Measurements from ENCODE around the gene ANAPC4. TPM values are rescaled to one million over a fixed set of nuclear protein-coding genes. Genes with fewer than 3 reads are reported as not detected.

ANAPC4 gene
- total and polyA plus RNA-seq, 2 of the 8 experiments (the other 6 are each of a cell fraction or from before 2014, with no cell fraction given) = 8.7 to 31.6 TPM

GRCh38 chr4:25451676-25452075 lies 74.6 kb downstream of the ANAPC4 start:
- H4K5ac ChIP-seq (ENCODE audit: insufficient read length, low read depth, low read length) = no peak overlapping the region
- no peak overlapping the region for H4K8ac ChIP-seq (ENCODE audit: extremely low read depth, insufficient read depth, low read length)
- H3K9me3 ChIP-seq (ENCODE audit: insufficient read depth in 2 of 2, low read depth in 1 of 2, low read length in 1 of 2) = no peaks in the 10 kb centered on the region
- no peak overlapping the region for H3K4me3 ChIP-seq (ENCODE audit: extremely low read depth in 1 of 4, insufficient read depth in 2 of 4, low read depth in 3 of 4, low read length in 4 of 4)
- ChIA-PET CTCF (ENCODE audit: partially characterized antibody) (interaction anchor here (0.6 to 0.7 kb wide), 2 partner anchors 85 to 279 kb away, joined by 3 to 4 read pairs; no protein-coding TSS in a partner anchor), POLR2A (ENCODE audit: partially characterized antibody) (no interaction called here)
- no peak overlapping the region for H3K9ac ChIP-seq (replicated peaks in 1 of 4; ENCODE audit: extremely low read depth in 1 of 4, low read depth in 3 of 4, low read length in 3 of 4)
- no peaks in the 10 kb centered on the region for H3K79me2 ChIP-seq (ENCODE audit: control insufficient read depth in 1 of 2, insufficient read depth in 2 of 2, low read length in 2 of 2)
- no peak overlapping the region for H2BK20ac ChIP-seq (ENCODE audit: low read length)
- peaks cover 0 to 6% (median 3%) of the 10 kb centered on the region in 4 experiments; a peak in 4 of 7 replicates for H3K4me1 ChIP-seq (replicated peaks in 1 of 4; ENCODE audit: control insufficient read depth in 3 of 4, insufficient read depth in 4 of 4, low read length in 3 of 4)
- H3K18ac ChIP-seq (ENCODE audit: extremely low read depth, low read length) = no peak overlapping the region
- no peaks in the 10 kb centered on the region for H3K79me1 ChIP-seq (ENCODE audit: low read depth, low read length)
- no peak overlapping the region for H2BK15ac ChIP-seq (ENCODE audit: low read length)
- 97% methylated on average over 2 of the region's 2 CpGs; no CpG with 5 or more reads in 1 of the 2 experiments for WGBS, 2 experiments (ENCODE audit: extremely low coverage in 1 of 2, insufficient coverage in 1 of 2, insufficient read length in 1 of 2, insufficient replicate concordance in 2 of 2, low coverage in 1 of 2, low lambda C conversion rate in 2 of 2, missing lambda C conversion rate in 1 of 2)
- H2BK120ac ChIP-seq (replicated peaks; ENCODE audit: low read depth, low read length) = no peak overlapping the region
- H4K20me1 ChIP-seq (replicated peaks in 1 of 2; ENCODE audit: control insufficient read depth in 1 of 2, insufficient read depth in 2 of 2, low read length in 2 of 2) = no peaks in the 10 kb centered on the region
- no peaks in the 10 kb centered on the region for H3K27me3 ChIP-seq (replicated peaks in 1 of 4; ENCODE audit: control insufficient read depth in 3 of 4, extremely low read depth in 1 of 4, insufficient read depth in 3 of 4, low read length in 3 of 4)
- H3K23ac ChIP-seq (ENCODE audit: insufficient read length) = no peak overlapping the region
- H2BK12ac ChIP-seq (ENCODE audit: low read depth, low read length) = no peak overlapping the region
- H2BK5ac ChIP-seq (ENCODE audit: low read depth, low read length) = no peak overlapping the region
- no peak for DNase-seq (ENCODE audit: low read depth in 1 of 2, low spot score in 2 of 2)
- no peak overlapping the region for H3K4me2 ChIP-seq (ENCODE audit: insufficient read depth in 1 of 2, low read depth in 2 of 2, low read length in 2 of 2)
- no peak overlapping the region for H3K4ac ChIP-seq (replicated peaks; ENCODE audit: insufficient read length, low read depth, low read length)
- H3K27ac ChIP-seq (ENCODE audit: low read depth, low read length) = no peak overlapping the region
- TF ChIP-seq SIX5 (IDR thresholded peaks at IDR 0.05; ENCODE audit: low read depth, low read length) (no peak), TEAD4 (IDR thresholded peaks at IDR 0.05; ENCODE audit: low read depth, low read length) (no peak)
- H3K23me2 ChIP-seq (ENCODE audit: low read depth, low read length) = no peaks in the 10 kb centered on the region
- no peak overlapping the region for H2AK5ac ChIP-seq (ENCODE audit: low read depth, low read length)
- no peaks in the 10 kb centered on the region for H3K36me3 ChIP-seq (ENCODE audit: control insufficient read depth in 2 of 4, insufficient read depth in 4 of 4, low read length in 3 of 4)
- no peak overlapping the region for H4K91ac ChIP-seq (replicated peaks; ENCODE audit: insufficient read length, low read length)
- no peak overlapping the region for H2AFZ ChIP-seq (ENCODE audit: low read length)
- no peak overlapping the region for H3K56ac ChIP-seq (replicated peaks; ENCODE audit: insufficient read length, low read depth, low read length)
- no peak overlapping the region for H3K14ac ChIP-seq (ENCODE audit: insufficient read length)
- FAIRE-seq = no peak

All from H1 (cell line).